H9 (cell line): ENCODE data around the gene LAX1. TPM values are rescaled to one million over a fixed set of nuclear protein-coding genes. Genes with fewer than 3 reads are reported as not detected.
"Not testable (repeated sequence)": the region's sequence is repeated elsewhere in the genome, so short reads cannot be mapped to it uniquely, and the experiment has no call there.

Source experiments
- DNase-seq: peaks from one replicate; pipeline ENCODE4 v3.0.0-alpha.2; 2017
- H2AFZ ChIP-seq: one replicate; pipeline ENCODE4 v1.6.1; 2013; ENCODE audit warnings: mild to moderate bottlenecking, low read length, control low read depth, moderate library complexity
- H2AK5ac ChIP-seq: 2 replicates; pipeline ENCODE4 v1.6.1; 2013; ENCODE audit warnings: low read length, control low read depth, mixed read lengths; ENCODE audit not compliant: insufficient read length
- H2BK120ac ChIP-seq: one replicate; pipeline ENCODE4 v1.6.1; 2013; ENCODE audit warnings: low read depth, mild to moderate bottlenecking, low read length, control low read depth, inconsistent platforms; ENCODE audit not compliant: poor library complexity, severe bottlenecking
- H2BK12ac ChIP-seq: 2 replicates; pipeline ENCODE4 v1.6.1; 2013; ENCODE audit warnings: low read length, control low read depth, mixed read lengths, low read depth; ENCODE audit not compliant: insufficient read length
- H2BK15ac ChIP-seq: 2 replicates; pipeline ENCODE4 v1.6.1; 2013; ENCODE audit warnings: low read depth, low read length, control low read depth
- H2BK20ac ChIP-seq: one replicate; pipeline ENCODE4 v1.6.1; 2013; ENCODE audit warnings: low read depth, mild to moderate bottlenecking, low read length, control low read depth, inconsistent platforms; ENCODE audit not compliant: poor library complexity, severe bottlenecking
- H2BK5ac ChIP-seq: 2 replicates; pipeline ENCODE4 v1.6.1; 2013; ENCODE audit warnings: low read length, control low read depth, mixed read lengths; ENCODE audit not compliant: insufficient read length
- H3K14ac ChIP-seq: 2 replicates; pipeline ENCODE4 v1.6.1; 2013; ENCODE audit warnings: low read length, control low read depth; ENCODE audit not compliant: insufficient read depth
- H3K18ac ChIP-seq: 2 replicates; pipeline ENCODE4 v1.6.1; 2013; ENCODE audit warnings: low read depth, mild to moderate bottlenecking, mixed read lengths, low read length, control low read depth; ENCODE audit not compliant: insufficient read length
- H3K23ac ChIP-seq: 2 replicates; pipeline ENCODE4 v1.6.1; 2013; ENCODE audit warnings: low read length, control low read depth, mixed read lengths, low read depth; ENCODE audit not compliant: insufficient read length
- H3K23me2 ChIP-seq: 2 replicates; pipeline ENCODE4 v1.6.1; 2013; ENCODE audit warnings: low read depth, mild to moderate bottlenecking, mixed read lengths, low read length, control low read depth; ENCODE audit not compliant: insufficient read length, poor library complexity, severe bottlenecking
- H3K27ac ChIP-seq: 2 replicates; pipeline ENCODE4 v1.5.1; 2013; ENCODE audit warnings: low read length, control low read depth, mixed read lengths, low read depth; ENCODE audit not compliant: insufficient read length
- H3K27me3 ChIP-seq: 2 replicates; pipeline ENCODE4 v1.6.1; 2013; ENCODE audit warnings: low read length, control low read depth, inconsistent platforms; ENCODE audit not compliant: insufficient read depth
- H3K4ac ChIP-seq: 2 replicates; pipeline ENCODE4 v1.6.1; 2013; ENCODE audit warnings: low read depth, mild to moderate bottlenecking, control low read depth, inconsistent platforms, low read length, moderate library complexity
- H3K4me1 ChIP-seq: 2 replicates; pipeline ENCODE4 v1.6.1; 2013; ENCODE audit warnings: low read length, control low read depth, inconsistent platforms; ENCODE audit not compliant: insufficient read depth
- H3K4me2 ChIP-seq: 2 replicates; pipeline ENCODE4 v1.6.1; 2013; ENCODE audit warnings: low read length, control low read depth, mixed read lengths; ENCODE audit not compliant: insufficient read length, insufficient read depth
- H3K56ac ChIP-seq: 2 replicates; pipeline ENCODE4 v1.6.1; 2013; ENCODE audit warnings: low read depth, mild to moderate bottlenecking, mixed read lengths, low read length, control low read depth; ENCODE audit not compliant: insufficient read length
- H3K79me1 ChIP-seq: 2 replicates; pipeline ENCODE4 v1.6.1; 2013; ENCODE audit warnings: low read depth, mild to moderate bottlenecking, moderate library complexity, low read length, control low read depth, inconsistent platforms; ENCODE audit not compliant: insufficient read depth, poor library complexity, severe bottlenecking
- H3K79me2 ChIP-seq: 2 replicates; pipeline ENCODE4 v1.6.1; 2013; ENCODE audit warnings: low read length, control low read depth, inconsistent platforms; ENCODE audit not compliant: insufficient read depth
- H3K9ac ChIP-seq: 2 replicates; pipeline ENCODE4 v1.6.1; 2013; ENCODE audit warnings: low read length, control low read depth, mixed read lengths; ENCODE audit not compliant: insufficient read length; ENCODE audit errors: extremely low read depth
- H3K9me3 ChIP-seq: one replicate; pipeline ENCODE4 v1.6.1; 2013; ENCODE audit warnings: low read depth, low read length, inconsistent platforms; ENCODE audit not compliant: control insufficient read depth
- H3T11ph ChIP-seq: one replicate; pipeline ENCODE4 v1.6.1; 2013; ENCODE audit warnings: mild to moderate bottlenecking, low read length, control low read depth, inconsistent platforms
- H4K20me1 ChIP-seq: one replicate; pipeline ENCODE4 v1.6.1; 2013; ENCODE audit not compliant: control insufficient read depth, insufficient read length, insufficient read depth
- H4K5ac ChIP-seq: 2 replicates; pipeline ENCODE4 v1.6.1; 2013; ENCODE audit warnings: low read depth, mild to moderate bottlenecking, mixed read lengths, low read length, control low read depth; ENCODE audit not compliant: insufficient read length
- H4K8ac ChIP-seq: replicated peaks from 2 replicates; pipeline ENCODE4 v1.6.1; 2013; ENCODE audit warnings: low read length, control low read depth, mixed read lengths, low read depth; ENCODE audit not compliant: insufficient read length
- H4K91ac ChIP-seq: 2 replicates; pipeline ENCODE4 v1.6.1; 2013; ENCODE audit warnings: low read depth, mild to moderate bottlenecking, moderate library complexity, mixed read lengths, low read length, control low read depth; ENCODE audit not compliant: insufficient read length
- H3K27ac Mint-ChIP-seq, 3 experiments: 2 replicates in 2 of 3; 3 replicates in 1 of 3; pipeline ENCODE4 v1.8.0; 2020 to 2021; ENCODE audit warnings: mixed read lengths in 3 of 3, mild to moderate bottlenecking in 1 of 3, moderate library complexity in 1 of 3
- H3K27me3 Mint-ChIP-seq: 2 replicates; pipeline ENCODE4 v1.8.0; 2021; ENCODE audit warnings: low read depth, mild to moderate bottlenecking, moderate library complexity, mixed read lengths
- H3K36me3 Mint-ChIP-seq, 3 experiments: 2 replicates in 2 of 3; 3 replicates in 1 of 3; pipeline ENCODE4 v1.8.0; 2020 to 2021; ENCODE audit warnings: low read depth in 3 of 3, mixed read lengths in 3 of 3; ENCODE audit not compliant: insufficient read depth in 1 of 3
- H3K4me1 Mint-ChIP-seq, 2 experiments: 2 replicates each; pipeline ENCODE4 v1.8.0; 2020; ENCODE audit warnings: mixed read lengths in 2 of 2
- H3K4me3 Mint-ChIP-seq, 2 experiments: 2 replicates in 1 of 2; 3 replicates in 1 of 2; pipeline ENCODE4 v1.8.0; 2020 to 2021; ENCODE audit warnings: mild to moderate bottlenecking in 2 of 2, mixed read lengths in 2 of 2, moderate library complexity in 1 of 2
- H3K9me3 Mint-ChIP-seq, 2 experiments: 2 replicates in 1 of 2; 3 replicates in 1 of 2; pipeline ENCODE4 v1.8.0; 2020; ENCODE audit warnings: mild to moderate bottlenecking in 2 of 2, mixed read lengths in 2 of 2, moderate library complexity in 1 of 2
- CTCF ChIP-seq: fragments of 200-600 bp; sonication (generic); conservative IDR thresholded peaks from 3 replicates; pipeline ENCODE4 v1.8.0; 2021; ENCODE audit warnings: antibody characterized with exemption, mild to moderate bottlenecking
- WGBS: extraction: QIAGEN DNeasy Blood & Tissue Kit; methylation state at CpG from one replicate; pipeline ENCODE4 v1.1.7; 2013; ENCODE audit warnings: missing lambda C conversion rate, low lambda C conversion rate, mixed read lengths; ENCODE audit not compliant: insufficient read length; ENCODE audit errors: extremely low coverage; 5-methylcytosine and 5-hydroxymethylcytosine counted together
- total RNA-seq: library from RNA; stranded (reverse); gene quantifications from 2 replicates; pipeline ENCODE4 v1.2.1, GENCODE V29; 2021

LAX1 gene
- total RNA-seq, 1 experiment from 2014 or later = not detected

- Histone ChIP-seq H3K79me2 (no peaks in the 10 kb centered on the region), H4K5ac (no peak overlapping the region), H3K9ac (no peak overlapping the region), H2BK5ac (no peak overlapping the region), H2BK20ac (no peak overlapping the region), H4K8ac (no peak overlapping the region), H3K79me1 (no peaks in the 10 kb centered on the region), H3K56ac (no peak overlapping the region), H3K4me1 (no peaks in the 10 kb centered on the region; the same call in 1 of the 2 replicates), H3K23me2 (no peaks in the 10 kb centered on the region), H2AFZ (no peak overlapping the region), H4K20me1 (no peaks in the 10 kb centered on the region), H3K4me2 (no peak overlapping the region), H3K27ac (no peak overlapping the region), H3K27me3 (no peaks in the 10 kb centered on the region), H2BK15ac (no peak overlapping the region), H4K91ac (no peak overlapping the region), H3K14ac (no peak overlapping the region), H3K9me3 (no peaks in the 10 kb centered on the region), H3K23ac (no peak overlapping the region), H3T11ph (no peak overlapping the region), H2BK12ac (no peak overlapping the region), H2BK120ac (no peak overlapping the region), H3K4ac (no peak overlapping the region), H3K18ac (no peak overlapping the region), H2AK5ac (no peak overlapping the region)
- no peak for TF ChIP-seq CTCF
- H3K27me3 Mint-ChIP-seq = no peaks in the 10 kb centered on the region
- no peaks in the 10 kb centered on the region for H3K36me3 Mint-ChIP-seq
- no peak overlapping the region for H3K4me3 Mint-ChIP-seq
- H3K9me3 Mint-ChIP-seq = no peaks in the 10 kb centered on the region; a peak in 1 of 5 replicates
- no peak for DNase-seq
- no peak overlapping the region for H3K27ac Mint-ChIP-seq
- no CpG with 5 or more reads among the region's 4 CpGs for WGBS
- peaks cover 6 to 9% of the 10 kb centered on the region in 2 experiments; a peak in 3 of 4 replicates for H3K4me1 Mint-ChIP-seq
These were observed 8.9 kb upstream of the LAX1 start for GRCh38 chr1:203756036-203756435.

- not testable (repeated sequence) for H3K4me2 ChIP-seq, H3K27ac Mint-ChIP-seq, H3K23me2 ChIP-seq, H2AFZ ChIP-seq, H3K4me1 ChIP-seq, H2BK5ac ChIP-seq, H2BK20ac ChIP-seq, H3K18ac ChIP-seq, H3T11ph ChIP-seq, H3K9me3 Mint-ChIP-seq, H3K9me3 ChIP-seq, H2AK5ac ChIP-seq, H3K9ac ChIP-seq, H2BK12ac ChIP-seq, H3K79me1 ChIP-seq, DNase-seq, H3K23ac ChIP-seq, H3K27me3 ChIP-seq, H3K4me1 Mint-ChIP-seq, H3K14ac ChIP-seq, H3K56ac ChIP-seq, H4K8ac ChIP-seq, H4K91ac ChIP-seq, H3K4me3 Mint-ChIP-seq, H3K4ac ChIP-seq, H3K27ac ChIP-seq, H3K79me2 ChIP-seq, H2BK120ac ChIP-seq, H3K36me3 Mint-ChIP-seq, H2BK15ac ChIP-seq, H4K20me1 ChIP-seq, H3K27me3 Mint-ChIP-seq, H4K5ac ChIP-seq
- no CpG with 5 or more reads among the region's 2 CpGs for WGBS
These were observed 6.2 kb upstream of the LAX1 start for GRCh38 chr1:203758749-203759148.
